Endodermal cell (in vitro differentiated cells): ENCODE data around the gene SLC6A1. TPM values are rescaled to one million over a fixed set of nuclear protein-coding genes. Genes with fewer than 3 reads are reported as not detected.

ENCODE experiments used
- DNase-seq: peaks from one replicate; pipeline ENCODE4 v3.0.0-alpha.2; 2017
- H3K27ac ChIP-seq: 2 replicates; pipeline ENCODE4 v1.5.1; 2013; ENCODE audit warnings: mild to moderate bottlenecking, low read depth, low read length, moderate library complexity
- H3K27me3 ChIP-seq: 2 replicates; pipeline ENCODE4 v1.6.1; 2013; ENCODE audit warnings: mild to moderate bottlenecking, low read length, moderate library complexity; ENCODE audit not compliant: insufficient read depth, control insufficient read depth, poor library complexity, severe bottlenecking
- H3K36me3 ChIP-seq: 2 replicates; pipeline ENCODE4 v1.7.0; 2013; ENCODE audit warnings: mild to moderate bottlenecking, low read length, moderate library complexity; ENCODE audit not compliant: control insufficient read depth, insufficient read depth
- H3K4me1 ChIP-seq: one replicate; pipeline ENCODE4 v1.7.0; 2013; ENCODE audit warnings: low read length; ENCODE audit not compliant: control insufficient read depth, insufficient read depth
- H3K4me3 ChIP-seq: 2 replicates; pipeline ENCODE4 v1.5.1; 2013; ENCODE audit warnings: mild to moderate bottlenecking, low read length, moderate library complexity
- H3K9ac ChIP-seq: 2 replicates; pipeline ENCODE4 v1.6.1; 2013; ENCODE audit warnings: mild to moderate bottlenecking, low read length, moderate library complexity; ENCODE audit not compliant: poor library complexity, severe bottlenecking; ENCODE audit errors: extremely low read depth
- H3K9me3 ChIP-seq: 2 replicates; pipeline ENCODE4 v1.6.1; 2013; ENCODE audit warnings: mild to moderate bottlenecking, low read length, moderate library complexity; ENCODE audit not compliant: control insufficient read depth
- H3K27ac Mint-ChIP-seq: 2 replicates; pipeline ENCODE4 v1.8.0; 2020; ENCODE audit warnings: mixed read lengths
- H3K27me3 Mint-ChIP-seq: 2 replicates; pipeline ENCODE4 v1.8.0; 2021; ENCODE audit warnings: mild to moderate bottlenecking, mixed read lengths; ENCODE audit not compliant: insufficient read depth
- H3K36me3 Mint-ChIP-seq: 2 replicates; pipeline ENCODE4 v1.8.0; 2020; ENCODE audit warnings: low read depth, mixed read lengths
- H3K4me1 Mint-ChIP-seq: 2 replicates; pipeline ENCODE4 v1.8.0; 2020; ENCODE audit warnings: mixed read lengths
- H3K4me3 Mint-ChIP-seq: 2 replicates; pipeline ENCODE4 v1.8.0; 2020; ENCODE audit warnings: mild to moderate bottlenecking, moderate library complexity, mixed read lengths
- H3K9me3 Mint-ChIP-seq: 2 replicates; pipeline ENCODE4 v1.8.0; 2020; ENCODE audit warnings: mild to moderate bottlenecking, mixed read lengths
- WGBS, 2 experiments: methylation state at CpG; one replicate each; pipeline versions ENCODE4 v1.1.5 to v1.1.7; 2013; ENCODE audit warnings: missing lambda C conversion rate in 2 of 2, mixed read lengths in 1 of 2; ENCODE audit not compliant: insufficient coverage in 1 of 2, insufficient read length in 1 of 2; 5-methylcytosine and 5-hydroxymethylcytosine counted together
- total RNA-seq, 2 donors: library from RNA; stranded (reverse); fragmentation: NEBNext Ultra II Directional in 1 of 2; extraction: Animal tissue kit (Norgen Biotek cat#: 25700) in 1 of 2; gene quantifications; 2 replicates in 1 of 2; 3 replicates in 1 of 2; pipeline ENCODE4 v1.2.1, GENCODE V29; 2021
- TF ChIP-seq, protein P1 (sequence below): fragments of 200-600 bp; sonication (generic); conservative IDR thresholded peaks from 2 replicates; pipeline ENCODE4 v1.5.0; 2021; ENCODE audit warnings: antibody characterized with exemption, mild to moderate bottlenecking

The SLC6A1 gene
- total RNA-seq, 2 donors from 2014 or later = 0.42 to 3.6 TPM

- Mint-ChIP-seq H3K27me3 (peaks cover 4% of the 10 kb centered on the region), H3K4me1 (no peaks in the 10 kb centered on the region), H3K27ac (no peak overlapping the region), H3K4me3 (no peak overlapping the region), H3K36me3 (peaks cover 6% of the 10 kb centered on the region), H3K9me3 (no peaks in the 10 kb centered on the region)
- H3K36me3 ChIP-seq = no peaks in the 10 kb centered on the region
- no peak for DNase-seq
- H3K27ac ChIP-seq = no peak overlapping the region
- H3K9ac ChIP-seq = no peak overlapping the region
- TF ChIP-seq, protein P1, sequence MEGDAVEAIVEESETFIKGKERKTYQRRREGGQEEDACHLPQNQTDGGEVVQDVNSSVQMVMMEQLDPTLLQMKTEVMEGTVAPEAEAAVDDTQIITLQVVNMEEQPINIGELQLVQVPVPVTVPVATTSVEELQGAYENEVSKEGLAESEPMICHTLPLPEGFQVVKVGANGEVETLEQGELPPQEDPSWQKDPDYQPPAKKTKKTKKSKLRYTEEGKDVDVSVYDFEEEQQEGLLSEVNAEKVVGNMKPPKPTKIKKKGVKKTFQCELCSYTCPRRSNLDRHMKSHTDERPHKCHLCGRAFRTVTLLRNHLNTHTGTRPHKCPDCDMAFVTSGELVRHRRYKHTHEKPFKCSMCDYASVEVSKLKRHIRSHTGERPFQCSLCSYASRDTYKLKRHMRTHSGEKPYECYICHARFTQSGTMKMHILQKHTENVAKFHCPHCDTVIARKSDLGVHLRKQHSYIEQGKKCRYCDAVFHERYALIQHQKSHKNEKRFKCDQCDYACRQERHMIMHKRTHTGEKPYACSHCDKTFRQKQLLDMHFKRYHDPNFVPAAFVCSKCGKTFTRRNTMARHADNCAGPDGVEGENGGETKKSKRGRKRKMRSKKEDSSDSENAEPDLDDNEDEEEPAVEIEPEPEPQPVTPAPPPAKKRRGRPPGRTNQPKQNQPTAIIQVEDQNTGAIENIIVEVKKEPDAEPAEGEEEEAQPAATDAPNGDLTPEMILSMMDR = no peak
- no peak overlapping the region for H3K4me3 ChIP-seq
- no peaks in the 10 kb centered on the region for H3K9me3 ChIP-seq
- 94 to 96% methylated on average over 9 to 11 of the region's 11 CpGs for WGBS, 2 experiments
- no peaks in the 10 kb centered on the region for H3K4me1 ChIP-seq
- H3K27me3 ChIP-seq = no peaks in the 10 kb centered on the region
Measured at GRCh38 chr3:11037976-11038375, 45.4 kb downstream of the SLC6A1 start.

- Histone ChIP-seq H3K27me3 (no peaks in the 10 kb centered on the region), H3K4me1 (no peaks in the 10 kb centered on the region), H3K27ac (no peak overlapping the region), H3K9ac (no peak overlapping the region), H3K36me3 (no peaks in the 10 kb centered on the region), H3K9me3 (no peaks in the 10 kb centered on the region), H3K4me3 (no peak overlapping the region)
- TF ChIP-seq, protein P1 = peak; percentile 62
- H3K36me3 Mint-ChIP-seq = no peaks in the 10 kb centered on the region
- H3K4me1 Mint-ChIP-seq = peaks cover 7% of the 10 kb centered on the region
- peaks cover 5% of the 10 kb centered on the region for H3K27me3 Mint-ChIP-seq
- WGBS, 2 experiments = 86 to 90% methylated on average over 2 to 5 of the region's 5 CpGs
- DNase-seq = peak; percentile 69
- no peaks in the 10 kb centered on the region for H3K9me3 Mint-ChIP-seq
- H3K4me3 Mint-ChIP-seq = no peak overlapping the region
- no peak overlapping the region for H3K27ac Mint-ChIP-seq
Measured at GRCh38 chr3:11045536-11045935, 53.0 kb downstream of the SLC6A1 start.

DNA sequence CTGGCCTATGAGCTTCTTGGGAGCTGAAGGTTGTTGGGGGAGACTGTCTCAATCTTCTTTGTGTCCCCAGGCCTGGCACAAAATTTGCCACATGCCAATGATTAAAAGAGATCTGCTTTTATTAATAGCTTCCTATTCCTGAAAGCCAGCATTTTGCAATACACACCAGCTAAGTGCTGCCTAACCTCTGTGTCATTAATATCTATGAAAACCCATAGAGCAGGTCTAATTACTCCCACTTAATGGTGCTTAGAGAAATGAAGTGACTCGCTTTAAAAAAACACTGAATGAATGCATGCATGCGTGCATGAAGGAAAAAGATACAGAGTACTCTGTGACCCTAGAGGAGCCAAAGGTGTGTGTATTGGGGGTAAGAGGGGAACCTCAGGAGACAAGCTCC, 55.0 kb downstream of the SLC6A1 start:
- WGBS, 2 experiments = 91 to 93% methylated on average over 2 of the region's 2 CpGs
- no peak overlapping the region for H3K27ac Mint-ChIP-seq

More for the DNA sequence above, 55.0 kb downstream of the SLC6A1 start:
- H3K4me1 ChIP-seq = no peaks in the 10 kb centered on the region
- no peaks in the 10 kb centered on the region for H3K36me3 ChIP-seq
- peaks cover 10% of the 10 kb centered on the region for H3K27me3 Mint-ChIP-seq
- peaks cover 7% of the 10 kb centered on the region for H3K4me1 Mint-ChIP-seq
- H3K27me3 ChIP-seq = no peaks in the 10 kb centered on the region
- no peak overlapping the region for H3K27ac ChIP-seq
- TF ChIP-seq, protein P1 = no peak
- no peak for DNase-seq
- no peak overlapping the region for H3K9ac ChIP-seq
- no peaks in the 10 kb centered on the region for H3K36me3 Mint-ChIP-seq
- H3K4me3 ChIP-seq = no peak overlapping the region
- H3K4me3 Mint-ChIP-seq = no peak overlapping the region
- no peaks in the 10 kb centered on the region for H3K9me3 ChIP-seq
- H3K9me3 Mint-ChIP-seq = no peaks in the 10 kb centered on the region
